ENCODE results near the gene ARSA.

Gene ARSA

DNA sequence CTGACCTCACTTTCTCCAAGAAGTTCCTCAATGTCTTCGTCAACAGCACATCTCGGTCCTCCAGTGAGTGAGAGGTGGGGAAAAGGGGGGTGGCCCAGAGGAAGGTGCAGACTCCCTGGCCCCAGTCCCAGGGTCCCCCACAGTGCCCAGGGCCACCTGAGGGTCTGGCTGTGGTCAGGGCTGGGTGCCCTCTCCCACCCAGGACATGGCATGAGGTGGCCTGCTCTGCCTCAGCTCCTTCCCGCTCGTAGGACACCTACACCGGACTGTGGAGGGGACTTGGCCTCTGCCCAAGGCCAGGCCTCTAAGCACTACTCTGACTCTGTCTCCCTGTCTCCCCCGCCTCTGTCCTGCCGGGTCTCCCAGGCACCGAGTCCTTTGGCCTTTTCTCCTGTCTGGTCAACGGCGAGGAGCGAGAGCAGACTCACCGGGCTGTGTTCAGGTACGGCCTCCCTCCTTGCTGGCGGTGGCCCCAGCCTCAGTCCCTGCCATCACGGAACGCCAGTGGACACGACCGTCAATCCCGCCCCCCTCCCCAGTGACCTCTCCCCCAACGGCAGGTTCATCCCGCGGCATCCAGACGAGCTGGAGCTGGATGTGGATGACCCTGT, 22.8 kb downstream of the ARSA start:
- H3K4me1 ChIP-seq = peaks cover 0 to 7% (median 2%) of the 10 kb centered on the region in 10 experiments; a peak in 5 of 20 replicates
- peaks cover 0 to 63% (median 4%) of the 10 kb centered on the region in 11 experiments; a peak in 10 of 22 replicates for H4K20me1 ChIP-seq
- H3K9ac ChIP-seq = no peak overlapping the region
- H3K4me2 ChIP-seq = peak overlapping the region in 4 of 11 experiments; percentile 3 to 32 (median 10); a peak in 2 of 22 replicates
- H3K27ac ChIP-seq = no peak overlapping the region
- H3K36me3 ChIP-seq = no peaks in the 10 kb centered on the region
- no peaks in the 10 kb centered on the region for H3K9me3 ChIP-seq (replicated peaks in 1 of 11)
- peaks cover 46 to 82% (median 66%) of the 10 kb centered on the region in 11 experiments for H3K27me3 ChIP-seq
- TF ChIP-seq Cebpa-rat (IDR thresholded peaks at IDR 0.05) = no peak
- no peak overlapping the region for H3K4me3 ChIP-seq

DNA sequence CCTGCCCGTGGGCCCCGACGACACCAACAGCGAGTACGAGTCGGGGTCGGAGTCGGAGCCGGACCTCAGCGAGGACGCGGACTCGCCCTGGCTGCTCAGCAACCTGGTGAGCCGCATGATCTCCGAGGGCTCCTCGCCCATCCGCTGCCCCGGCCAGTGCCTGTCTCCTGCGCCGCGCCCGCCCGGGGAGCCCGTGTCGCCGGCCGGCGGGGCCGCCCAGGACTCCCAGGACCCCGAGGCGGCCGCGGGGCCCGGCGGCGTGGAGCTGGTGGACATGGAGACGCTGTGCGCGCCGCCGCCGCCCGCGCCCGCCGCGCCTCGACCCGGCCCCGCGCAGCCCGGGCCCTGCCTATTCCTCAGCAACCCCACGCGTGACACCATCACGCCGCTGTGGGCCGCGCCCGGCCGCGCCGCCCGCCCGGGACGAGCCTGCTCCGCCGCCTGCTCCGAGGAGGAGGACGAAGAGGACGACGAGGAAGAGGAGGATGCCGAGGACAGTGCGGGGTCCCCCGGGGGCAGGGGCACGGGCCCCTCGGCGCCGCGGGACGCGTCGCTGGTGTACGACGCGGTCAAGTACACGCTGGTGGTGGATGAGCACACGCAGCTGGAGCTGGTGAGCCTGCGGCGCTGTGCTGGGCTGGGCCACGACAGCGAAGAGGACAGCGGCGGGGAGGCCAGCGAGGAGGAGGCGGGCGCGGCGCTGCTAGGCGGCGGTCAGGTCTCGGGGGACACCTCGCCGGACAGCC, 23.5 kb downstream of the ARSA start:
- peaks cover 53 to 89% (median 73%) of the 10 kb centered on the region in 11 experiments for H3K27me3 ChIP-seq
- no peak overlapping the region for H3K9ac ChIP-seq
- H3K36me3 ChIP-seq = no peaks in the 10 kb centered on the region
- TF ChIP-seq Cebpa-rat (IDR thresholded peaks at IDR 0.05) = no peak
- H3K27ac ChIP-seq = no peak overlapping the region
- peaks cover 0 to 64% (median 10%) of the 10 kb centered on the region in 11 experiments; a peak in 11 of 22 replicates for H4K20me1 ChIP-seq
- no peak overlapping the region for H3K4me2 ChIP-seq
- H3K9me3 ChIP-seq (replicated peaks in 1 of 11) = peaks cover 0 to 5% (median 0%) of the 10 kb centered on the region in 11 experiments; a peak in 5 of 22 replicates
- H3K4me3 ChIP-seq = no peak overlapping the region
- peaks cover 0 to 7% (median 2%) of the 10 kb centered on the region in 10 experiments; a peak in 5 of 20 replicates for H3K4me1 ChIP-seq

DNA sequence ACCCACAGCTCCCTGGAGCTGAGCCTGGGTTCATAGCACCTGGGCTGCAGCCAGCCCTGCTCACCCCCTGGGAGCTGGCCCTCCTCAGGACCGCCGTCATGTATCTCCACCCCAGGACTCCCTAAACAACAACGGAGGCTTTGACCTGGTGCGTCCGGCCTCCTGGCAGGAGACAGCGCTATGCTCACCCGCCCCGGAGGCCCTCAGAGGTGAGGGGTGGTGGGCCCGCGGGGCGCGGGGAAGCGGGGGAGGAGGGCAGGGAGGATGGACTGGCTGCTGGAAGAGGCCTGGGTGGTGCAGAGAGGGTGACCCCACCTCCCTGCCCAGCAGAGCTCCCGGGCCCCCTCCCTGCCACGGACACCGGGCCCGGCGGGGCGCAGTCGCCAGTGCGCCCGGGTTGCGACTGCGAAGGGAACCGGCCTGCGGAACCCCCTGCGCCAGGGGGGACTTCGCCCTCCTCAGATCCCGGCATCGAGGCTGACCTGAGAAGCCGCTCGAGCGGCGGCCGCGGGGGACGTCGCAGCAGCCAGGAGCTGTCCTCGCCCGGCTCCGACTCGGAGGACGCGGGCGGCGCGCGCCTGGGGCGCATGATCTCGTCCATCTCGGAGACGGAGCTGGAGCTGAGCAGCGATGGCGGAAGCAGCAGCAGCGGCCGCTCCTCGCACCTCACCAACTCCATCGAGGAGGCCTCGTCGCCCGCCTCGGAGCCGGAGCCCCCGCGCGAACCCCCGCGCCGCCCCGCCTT, 24.3 kb downstream of the ARSA start:
- H3K27ac ChIP-seq = no peak overlapping the region
- no peak for TF ChIP-seq Cebpa-rat (IDR thresholded peaks at IDR 0.05)
- peaks cover 61 to 96% (median 80%) of the 10 kb centered on the region in 11 experiments for H3K27me3 ChIP-seq
- H3K9ac ChIP-seq = no peak overlapping the region
- H3K36me3 ChIP-seq = no peaks in the 10 kb centered on the region
- H3K9me3 ChIP-seq (replicated peaks in 1 of 11) = peaks cover 0 to 7% (median 0%) of the 10 kb centered on the region in 11 experiments; a peak in 6 of 22 replicates
- H4K20me1 ChIP-seq = peaks cover 0 to 64% (median 12%) of the 10 kb centered on the region in 11 experiments; a peak in 11 of 22 replicates
- no peak overlapping the region for H3K4me2 ChIP-seq
- peaks cover 0 to 7% (median 2%) of the 10 kb centered on the region in 10 experiments; a peak in 5 of 20 replicates for H3K4me1 ChIP-seq
- no peak overlapping the region for H3K4me3 ChIP-seq

DNA sequence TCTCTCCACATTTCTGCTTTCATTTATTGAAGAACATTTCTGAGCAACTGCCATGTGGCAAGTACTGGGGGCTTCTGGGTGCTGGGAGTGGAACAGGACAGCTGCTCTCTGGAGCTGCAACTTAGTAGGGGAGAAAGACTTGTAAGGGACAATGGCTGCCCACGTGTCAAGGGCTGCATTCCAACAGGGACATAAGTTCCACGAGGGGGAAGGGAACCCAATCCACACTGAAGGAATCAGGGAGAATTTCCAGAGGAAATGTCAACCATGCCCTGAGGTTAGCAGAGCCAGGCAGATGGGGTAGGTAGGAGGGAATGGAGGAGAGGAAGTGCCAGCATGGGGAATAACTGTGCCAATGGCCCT, 25.6 kb downstream of the ARSA start:
- Histone ChIP-seq H3K4me3 (no peak overlapping the region), H3K4me2 (no peak overlapping the region), H3K4me1 (peaks cover 0 to 7% (median 2%) of the 10 kb centered on the region in 10 experiments; a peak in 5 of 20 replicates), H3K9me3 (replicated peaks in 1 of 11) (peaks cover 0 to 7% (median 0%) of the 10 kb centered on the region in 11 experiments; a peak in 6 of 22 replicates), H4K20me1 (peaks cover 0 to 56% (median 12%) of the 10 kb centered on the region in 11 experiments; a peak in 11 of 22 replicates), H3K27ac (no peak overlapping the region), H3K27me3 (peaks cover 67 to 100% (median 89%) of the 10 kb centered on the region in 11 experiments), H3K36me3 (no peaks in the 10 kb centered on the region), H3K9ac (no peak overlapping the region)
- TF ChIP-seq Cebpa-rat (IDR thresholded peaks at IDR 0.05) = no peak

DNA sequence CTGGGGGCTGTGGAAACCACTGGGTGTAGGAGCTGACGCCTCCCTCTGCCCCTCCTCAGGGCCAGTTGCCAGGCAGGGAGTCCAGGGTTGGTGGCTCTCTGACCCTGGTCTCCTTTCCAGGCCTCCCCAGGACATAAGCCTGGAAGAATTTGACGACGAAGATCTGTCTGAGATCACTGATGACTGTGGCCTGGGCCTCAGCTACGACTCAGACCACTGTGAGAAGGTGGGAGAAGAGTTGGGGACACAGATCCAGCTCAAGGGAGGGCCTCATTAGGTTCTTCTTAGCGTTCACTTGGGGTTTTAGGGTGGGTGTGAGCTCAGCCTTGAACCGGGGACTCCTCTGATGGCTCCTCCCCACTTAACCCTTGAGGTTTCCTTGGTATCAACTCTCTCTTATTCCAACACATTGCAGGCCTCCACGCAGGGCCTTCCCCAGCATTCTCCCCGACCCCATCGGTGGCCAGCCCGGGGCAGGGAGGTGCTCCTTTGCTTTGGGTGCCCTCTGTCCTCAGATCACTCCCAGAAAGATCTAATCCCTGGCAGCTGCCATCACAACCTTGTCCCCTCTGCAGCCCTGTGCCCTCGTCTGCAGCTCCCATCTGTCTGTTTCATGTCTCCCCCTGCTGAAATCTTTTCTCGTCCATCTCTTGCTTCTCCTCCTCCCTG, 26.1 kb downstream of the ARSA start:
- Histone ChIP-seq H3K36me3 (no peaks in the 10 kb centered on the region), H3K9ac (no peak overlapping the region), H4K20me1 (peaks cover 0 to 56% (median 12%) of the 10 kb centered on the region in 11 experiments; a peak in 11 of 22 replicates), H3K4me1 (peaks cover 0 to 7% (median 2%) of the 10 kb centered on the region in 10 experiments; a peak in 5 of 20 replicates), H3K27me3 (peaks cover 67 to 98% (median 87%) of the 10 kb centered on the region in 11 experiments), H3K4me3 (no peak overlapping the region), H3K27ac (no peak overlapping the region), H3K4me2 (no peak overlapping the region), H3K9me3 (replicated peaks in 1 of 11) (peaks cover 0 to 7% (median 0%) of the 10 kb centered on the region in 11 experiments; a peak in 6 of 22 replicates)
- TF ChIP-seq Cebpa-rat (IDR thresholded peaks at IDR 0.05) = no peak

DNA sequence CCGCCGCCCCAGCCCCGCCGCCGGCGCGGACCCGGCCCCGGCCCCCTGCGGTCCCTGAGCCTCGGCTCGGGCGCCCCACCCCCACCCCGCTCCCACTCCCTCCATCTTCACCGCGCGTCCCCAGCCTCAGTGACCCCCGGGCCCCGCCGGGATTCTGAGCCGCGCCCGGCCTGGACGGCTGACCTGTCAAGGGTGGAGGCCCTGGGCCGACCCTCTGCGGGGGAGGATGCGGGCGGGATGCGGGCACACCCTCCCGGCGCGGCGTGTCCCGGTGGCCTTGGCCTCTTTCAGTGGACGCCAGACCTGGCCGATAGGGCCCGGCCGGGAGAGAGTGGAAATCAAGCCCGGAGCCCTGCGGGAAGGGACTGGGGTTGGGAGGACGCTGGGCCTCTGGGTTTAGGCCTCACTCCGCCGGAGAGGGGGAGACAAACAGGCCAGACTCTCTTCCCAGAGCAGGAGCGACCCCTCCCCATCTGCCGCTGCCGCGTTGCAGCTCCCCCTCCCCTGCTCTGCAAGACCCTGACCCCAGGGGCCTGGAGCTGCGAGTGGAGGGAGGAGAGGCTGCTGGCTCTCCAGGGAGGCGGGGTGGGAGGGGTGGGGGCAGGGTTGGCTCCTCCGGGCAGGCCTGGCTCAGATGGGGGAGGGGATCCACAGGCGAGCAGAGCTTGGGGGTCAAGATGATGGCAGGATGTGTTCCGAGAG, 26.8 kb downstream of the ARSA start:
- Histone ChIP-seq H3K36me3 (no peaks in the 10 kb centered on the region), H4K20me1 (peaks cover 0 to 51% (median 12%) of the 10 kb centered on the region in 11 experiments; a peak in 11 of 22 replicates), H3K4me2 (no peak overlapping the region), H3K4me1 (peaks cover 0 to 7% (median 2%) of the 10 kb centered on the region in 10 experiments; a peak in 5 of 20 replicates), H3K27ac (no peak overlapping the region), H3K27me3 (peaks cover 67 to 93% (median 87%) of the 10 kb centered on the region in 11 experiments), H3K9ac (no peak overlapping the region), H3K4me3 (no peak overlapping the region), H3K9me3 (replicated peaks in 1 of 11) (peaks cover 0 to 7% (median 0%) of the 10 kb centered on the region in 11 experiments; a peak in 6 of 22 replicates)
- no peak for TF ChIP-seq Cebpa-rat (IDR thresholded peaks at IDR 0.05)

DNA sequence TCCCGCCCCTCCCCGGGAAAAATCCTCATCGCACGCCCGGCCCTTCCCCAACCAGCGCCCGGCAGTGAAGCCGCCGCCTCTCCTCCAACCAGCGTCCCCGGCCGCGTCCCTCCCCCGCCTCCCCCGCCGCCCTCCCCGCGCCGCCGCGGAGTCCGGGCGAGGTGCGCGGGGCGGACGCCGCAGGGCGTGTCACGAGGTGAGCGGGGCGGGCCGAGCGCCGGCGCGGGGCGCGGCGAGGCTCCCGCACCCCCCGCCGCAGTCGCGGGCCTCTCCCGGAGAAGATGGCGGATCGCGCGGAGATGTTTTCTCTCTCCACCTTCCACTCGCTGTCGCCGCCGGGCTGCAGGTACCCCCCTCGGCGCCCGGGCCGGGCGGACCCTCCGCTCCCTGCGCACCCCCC, 27.4 kb downstream of the ARSA start, which contains the start of gene MAPK8IP2:
MAPK8IP2 (plus strand) TSS at position 256 of the 400 bp plus-strand sequence; CDS start at position 282, 26 bp downstream.
- Histone ChIP-seq H3K4me3 (peak within 1 kb of the TSS in 5 of 10 experiments; percentile 25 to 56 (median 40); a peak in 4 of 20 replicates), H3K27me3 (peaks cover 64 to 87% (median 81%) of the 10 kb centered on the region in 11 experiments), H3K4me2 (peak within 1 kb of the TSS in 10 of 11 experiments; percentile 32 to 77 (median 46); a peak in 16 of 22 replicates), H3K4me1 (peaks cover 0 to 4% (median under 1%) of the 10 kb centered on the region in 10 experiments; a peak in 5 of 20 replicates), H3K27ac (no peak within 1 kb of the TSS), H3K9me3 (replicated peaks in 1 of 11) (peaks cover 0 to 7% (median 0%) of the 10 kb centered on the region in 11 experiments; a peak in 6 of 22 replicates), H3K9ac (no peak within 1 kb of the TSS), H4K20me1 (peaks cover 0 to 45% (median 7%) of the 10 kb centered on the region in 11 experiments; a peak in 11 of 22 replicates), H3K36me3 (no peaks in the 10 kb centered on the region)
- TF ChIP-seq Cebpa-rat (IDR thresholded peaks at IDR 0.05) = no peak

Measured in BLaER1 treated with 17β-estradiol and CSF1 and Interleukin-3, amounts not matched to agents 10 nM and 100 nM (cell line).